ENCODE data around the gene COL6A2. TPM values are rescaled to one million over a fixed set of nuclear protein-coding genes. Genes with fewer than 3 reads are reported as not detected.
A peak's percentile ranks its signal among the peaks of the same experiment; 100 is the strongest.

The COL6A2 gene
- total and polyA plus RNA-seq, 2 experiments from 2014 or later, result 650 to 1,939 TPM

DNA sequence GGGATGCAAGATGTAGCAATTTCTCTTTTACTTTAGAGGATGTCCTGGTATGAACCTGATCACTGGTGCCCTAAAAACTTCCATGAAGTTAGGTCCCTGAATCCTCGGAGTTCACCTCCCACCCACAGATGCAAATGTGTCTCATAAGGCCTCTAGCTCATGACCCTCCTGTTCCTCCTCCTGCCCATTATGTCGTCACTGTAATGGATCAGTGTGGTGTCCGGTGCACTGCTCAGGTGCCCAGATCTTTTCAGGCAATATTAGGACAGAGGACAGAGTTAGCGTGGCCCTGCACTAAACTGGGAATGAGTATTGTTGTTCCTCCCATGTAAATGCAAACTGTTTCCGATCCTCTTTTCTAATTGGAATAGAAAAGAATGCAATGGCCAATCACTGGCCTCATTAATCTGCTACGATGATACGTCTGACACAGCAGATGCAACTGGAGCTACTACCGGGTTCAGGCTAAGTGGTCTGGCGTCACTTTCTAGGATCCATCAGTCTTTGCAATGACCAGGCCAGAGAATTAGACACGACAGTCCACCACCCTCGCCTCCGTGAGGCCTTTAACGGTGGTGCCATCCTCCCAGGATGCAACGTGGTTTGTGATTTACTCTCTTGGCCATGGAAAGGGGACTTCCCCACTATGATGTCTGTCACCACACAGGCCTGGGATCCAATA is 3.4 kb upstream of the COL6A2 start:
- no peak overlapping the region for H3K27ac ChIP-seq
- H3K4me3 ChIP-seq, result no peak overlapping the region
- no peak overlapping the region for H3K4me2 ChIP-seq (ENCODE audit: unreplicated experiment)
- H3K79me2 ChIP-seq (ENCODE audit: insufficient read depth), result peaks cover 12% of the 10 kb centered on the region
- no peaks in the 10 kb centered on the region for H3K27me3 ChIP-seq (replicated peaks; ENCODE audit: insufficient read depth)
- H3F3A ChIP-seq (ENCODE audit: insufficient read depth), result peaks cover 34% of the 10 kb centered on the region
- DNase-seq, result no peak
- in situ Hi-C loops (cut with MboI), result no loop called here
- no peaks in the 10 kb centered on the region for H3K9me2 ChIP-seq (ENCODE audit: insufficient read depth)
- no peak overlapping the region for H2AFZ ChIP-seq
- H4K20me1 ChIP-seq (ENCODE audit: insufficient read depth), result no peaks in the 10 kb centered on the region
- H3K4me1 ChIP-seq (ENCODE audit: insufficient read depth), result peaks cover 18% of the 10 kb centered on the region
- H3K36me3 ChIP-seq (ENCODE audit: low read depth), result no peaks in the 10 kb centered on the region
- WGBS, 2 experiments (ENCODE audit: low coverage in 1 of 2, low lambda C conversion rate in 2 of 2, missing lambda C conversion rate in 2 of 2), result 88 to 91% methylated on average over 14 of the region's 14 CpGs
- no peak overlapping the region for H3K9ac ChIP-seq
- H3K9me3 ChIP-seq (ENCODE audit: low read depth), result no peaks in the 10 kb centered on the region
- TF ChIP-seq EZH2phosphoT487 (IDR thresholded peaks at IDR 0.05; ENCODE audit: insufficient read depth, low read depth) (no peak), EZH2 (IDR thresholded peaks at IDR 0.05; ENCODE audit: insufficient read depth, poor library complexity, severe bottlenecking) (no peak)

DNA sequence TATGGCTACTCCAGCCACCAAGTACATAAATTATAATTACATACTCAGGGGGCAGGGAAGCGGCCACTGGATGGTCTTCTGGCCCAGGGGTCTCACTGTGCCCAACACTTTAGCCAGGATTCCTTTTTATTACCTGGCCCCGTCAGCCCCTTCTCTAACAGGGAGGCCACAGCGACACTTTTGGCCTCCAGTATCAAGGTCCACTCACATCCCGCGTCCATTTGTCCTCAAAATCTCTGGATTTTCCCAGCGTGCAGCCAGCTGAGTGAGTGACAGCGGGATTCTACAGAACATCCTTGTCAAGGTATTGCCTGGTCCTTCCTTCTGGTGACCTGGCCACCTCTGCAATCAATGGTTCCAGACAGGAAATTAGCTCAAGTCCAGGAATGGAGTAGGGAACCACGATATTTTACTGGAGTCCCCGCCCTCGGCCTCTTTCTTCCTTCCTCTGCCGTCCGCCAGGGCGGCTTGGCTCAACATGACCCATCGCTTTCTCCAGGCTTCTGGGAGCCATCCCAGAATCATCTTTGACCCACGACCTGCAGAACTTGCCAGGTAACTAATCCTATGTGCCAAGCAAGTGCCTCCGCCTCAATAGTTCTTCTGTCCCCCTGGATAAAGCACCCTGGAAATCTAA is 2.7 kb upstream of the COL6A2 start:
- Histone ChIP-seq H3K9ac (no peak overlapping the region), H3K27me3 (replicated peaks; ENCODE audit: insufficient read depth) (no peaks in the 10 kb centered on the region), H3K4me3 (no peak overlapping the region), H3K9me3 (ENCODE audit: low read depth) (no peaks in the 10 kb centered on the region), H3K4me1 (ENCODE audit: insufficient read depth) (peaks cover 18% of the 10 kb centered on the region), H3F3A (ENCODE audit: insufficient read depth) (peaks cover 39% of the 10 kb centered on the region), H3K9me2 (ENCODE audit: insufficient read depth) (no peaks in the 10 kb centered on the region), H3K27ac (no peak overlapping the region), H3K36me3 (ENCODE audit: low read depth) (no peaks in the 10 kb centered on the region), H3K79me2 (ENCODE audit: insufficient read depth) (peaks cover 19% of the 10 kb centered on the region), H3K4me2 (ENCODE audit: unreplicated experiment) (no peak overlapping the region), H2AFZ (no peak overlapping the region), H4K20me1 (ENCODE audit: insufficient read depth) (no peaks in the 10 kb centered on the region)
- TF ChIP-seq EZH2 (IDR thresholded peaks at IDR 0.05; ENCODE audit: insufficient read depth, poor library complexity, severe bottlenecking) (no peak), EZH2phosphoT487 (IDR thresholded peaks at IDR 0.05; ENCODE audit: insufficient read depth, low read depth) (no peak)
- in situ Hi-C loops (cut with MboI), result no loop called here
- 80 to 84% methylated on average over 15 to 16 of the region's 16 CpGs for WGBS, 2 experiments (ENCODE audit: low coverage in 1 of 2, low lambda C conversion rate in 2 of 2, missing lambda C conversion rate in 2 of 2)
- DNase-seq, result no peak

DNA sequence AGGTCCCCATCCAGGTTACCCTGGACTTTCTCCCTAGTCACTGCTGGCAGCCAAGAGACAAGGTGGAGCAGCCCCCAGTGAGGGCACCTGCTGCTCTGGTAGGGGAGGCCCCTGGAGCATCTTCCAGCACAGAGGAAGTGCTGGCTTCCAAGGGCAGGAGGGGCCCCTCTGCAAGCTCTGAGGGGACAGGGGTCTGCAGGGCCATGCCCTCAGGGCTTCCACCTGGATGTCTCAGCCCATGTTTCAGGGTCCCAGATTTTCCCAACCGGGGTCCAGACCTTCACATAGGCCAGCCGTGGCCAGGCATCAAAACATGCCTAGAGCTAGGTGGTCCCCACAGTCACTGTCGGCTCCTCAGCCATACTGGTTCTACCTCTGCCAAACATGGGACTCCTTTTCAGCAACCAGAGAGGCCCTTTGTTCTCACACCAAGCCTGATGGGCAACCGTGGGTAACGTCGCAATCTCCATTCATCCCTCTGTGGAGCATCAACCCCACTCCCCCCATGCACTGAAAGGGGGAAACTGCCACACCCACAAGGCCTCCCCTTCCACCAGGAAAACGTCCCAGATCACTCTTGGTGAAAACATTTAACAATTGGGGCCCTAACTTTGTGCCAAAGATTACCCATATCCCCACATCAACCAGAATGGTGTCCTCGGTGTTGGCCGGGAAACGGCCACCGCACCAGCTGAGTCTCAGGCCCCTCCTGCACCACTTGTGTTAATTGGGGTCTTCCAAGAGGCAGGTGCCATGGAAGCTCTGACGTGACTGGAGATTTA is 1.9 kb upstream of the COL6A2 start:
- Histone ChIP-seq H3K9ac (no peak overlapping the region), H3K9me2 (ENCODE audit: insufficient read depth) (no peaks in the 10 kb centered on the region), H3K27me3 (replicated peaks; ENCODE audit: insufficient read depth) (no peaks in the 10 kb centered on the region), H2AFZ (no peak overlapping the region), H3K4me3 (no peak overlapping the region), H3F3A (ENCODE audit: insufficient read depth) (peaks cover 47% of the 10 kb centered on the region), H3K79me2 (ENCODE audit: insufficient read depth) (peaks cover 27% of the 10 kb centered on the region), H3K27ac (no peak overlapping the region), H3K36me3 (ENCODE audit: low read depth) (no peaks in the 10 kb centered on the region), H3K4me2 (ENCODE audit: unreplicated experiment) (no peak overlapping the region), H4K20me1 (ENCODE audit: insufficient read depth) (no peaks in the 10 kb centered on the region), H3K4me1 (ENCODE audit: insufficient read depth) (peaks cover 22% of the 10 kb centered on the region), H3K9me3 (ENCODE audit: low read depth) (no peaks in the 10 kb centered on the region)
- in situ Hi-C loops (cut with MboI), result no loop called here
- no peak for DNase-seq
- WGBS, 2 experiments (ENCODE audit: low coverage in 1 of 2, low lambda C conversion rate in 2 of 2, missing lambda C conversion rate in 2 of 2), result 98% methylated on average over 12 of the region's 12 CpGs
- TF ChIP-seq EZH2phosphoT487 (IDR thresholded peaks at IDR 0.05; ENCODE audit: insufficient read depth, low read depth), result no peak
- no peak for TF ChIP-seq EZH2 (IDR thresholded peaks at IDR 0.05; ENCODE audit: insufficient read depth, poor library complexity, severe bottlenecking)

DNA sequence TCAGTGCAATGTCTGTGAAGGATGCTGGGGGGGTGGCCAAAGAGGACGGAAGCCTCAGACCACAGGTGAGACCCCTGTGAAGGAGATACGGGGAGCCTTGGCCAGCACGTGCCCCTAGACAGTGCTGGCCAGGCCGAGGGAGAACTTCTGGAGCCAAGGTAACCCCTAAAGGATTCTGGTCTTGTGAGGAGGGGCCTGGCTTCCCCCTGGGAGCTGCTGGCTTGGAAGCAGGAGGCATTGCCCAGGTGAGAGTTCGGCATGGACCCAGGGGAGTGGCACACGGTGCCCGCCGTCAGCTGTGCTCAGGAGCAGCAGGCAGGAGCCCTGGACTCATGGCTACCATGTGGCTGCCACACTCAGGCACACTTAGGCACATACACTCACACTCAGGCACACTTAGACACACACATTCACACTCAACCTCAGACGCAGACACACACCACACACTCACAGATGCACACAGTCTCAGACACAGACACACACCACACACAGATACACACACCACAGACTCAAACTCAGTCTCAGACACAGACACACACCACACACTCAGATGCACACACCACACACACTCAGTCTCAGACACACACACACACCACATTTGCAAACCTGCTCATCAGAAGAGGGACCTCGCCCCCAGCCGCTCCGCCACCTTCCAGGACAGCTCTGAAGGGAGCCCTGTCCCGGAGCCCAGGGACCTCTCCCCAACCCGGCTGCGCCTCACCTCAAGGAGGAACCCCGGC is 1.1 kb upstream of the COL6A2 start:
- WGBS, 2 experiments (ENCODE audit: low coverage in 1 of 2, low lambda C conversion rate in 2 of 2, missing lambda C conversion rate in 2 of 2), result 61 to 73% methylated on average over 16 of the region's 16 CpGs
- H3K36me3 ChIP-seq (ENCODE audit: low read depth), result no peaks in the 10 kb centered on the region
- no peaks in the 10 kb centered on the region for H3K9me2 ChIP-seq (ENCODE audit: insufficient read depth)
- in situ Hi-C loops (cut with MboI), result no loop called here
- peak; percentile 24 for DNase-seq
- no peaks in the 10 kb centered on the region for H3K27me3 ChIP-seq (replicated peaks; ENCODE audit: insufficient read depth)
- TF ChIP-seq EZH2 (IDR thresholded peaks at IDR 0.05; ENCODE audit: insufficient read depth, poor library complexity, severe bottlenecking), result no peak
- TF ChIP-seq EZH2phosphoT487 (IDR thresholded peaks at IDR 0.05; ENCODE audit: insufficient read depth, low read depth), result no peak
- peaks cover 47% of the 10 kb centered on the region for H3F3A ChIP-seq (ENCODE audit: insufficient read depth)
- H3K9me3 ChIP-seq (ENCODE audit: low read depth), result no peaks in the 10 kb centered on the region
- no peak overlapping the region for H2AFZ ChIP-seq
- peak overlapping the region; percentile 85 for H3K4me3 ChIP-seq
- peaks cover 35% of the 10 kb centered on the region for H3K79me2 ChIP-seq (ENCODE audit: insufficient read depth)
- H3K27ac ChIP-seq, result no peak overlapping the region
- H3K4me1 ChIP-seq (ENCODE audit: insufficient read depth), result peaks cover 26% of the 10 kb centered on the region
- H3K4me2 ChIP-seq (ENCODE audit: unreplicated experiment), result peak overlapping the region; percentile 62
- peak overlapping the region; percentile 97 for H3K9ac ChIP-seq
- H4K20me1 ChIP-seq (ENCODE audit: insufficient read depth), result no peaks in the 10 kb centered on the region

All from GM23248 (cell line).